HG03439 (cell line): Measurements from ENCODE around the gene RNF166.

Experiments
- ATAC-seq: cut with Tn5 transposase; IDR thresholded peaks from one replicate; pipeline ENCODE4 v1.9.1; 2021; ENCODE audit warnings: mild to moderate bottlenecking, moderate library complexity; ENCODE audit not compliant: unreplicated experiment

Gene RNF166

DNA sequence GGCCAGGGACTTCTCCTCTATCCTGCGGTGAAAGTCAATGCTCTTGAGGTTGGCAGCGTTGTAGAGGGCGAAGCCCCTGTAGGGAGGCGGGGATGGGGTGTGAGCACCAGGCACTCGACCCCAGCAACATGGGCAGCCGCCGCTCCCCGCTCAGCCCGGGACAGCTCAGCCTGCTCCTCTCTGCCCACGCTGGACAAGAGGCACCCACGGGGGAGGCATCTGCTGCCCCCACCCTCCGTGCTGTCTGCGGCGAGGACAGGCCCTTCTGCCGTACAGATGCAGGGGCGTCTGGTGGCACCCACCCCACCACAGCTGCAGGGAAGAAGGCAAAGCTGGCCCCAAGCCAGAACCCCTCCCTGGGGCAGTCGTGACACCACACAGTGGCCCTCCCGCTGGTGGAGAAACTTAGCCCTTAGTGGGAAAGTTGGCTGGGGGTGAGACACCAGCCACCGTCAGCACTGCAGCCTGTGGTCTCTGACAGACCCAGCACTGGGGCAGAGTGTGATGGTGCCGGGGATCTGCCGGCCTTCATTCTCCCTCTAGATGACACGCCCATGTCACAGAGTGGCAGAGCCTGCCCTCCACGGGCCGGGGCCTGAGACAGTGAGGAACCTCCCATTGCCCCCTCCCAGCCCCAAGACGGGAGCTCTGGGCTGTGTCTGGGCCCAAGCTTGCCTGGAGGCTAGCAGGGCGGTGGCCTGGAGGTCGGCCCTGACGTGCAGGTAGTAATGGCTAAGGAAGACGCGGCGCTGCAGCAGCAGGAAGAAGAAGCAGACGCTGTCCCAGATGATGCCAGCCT is 19.6 kb upstream of the RNF166 start:
- ATAC-seq: no peak

- ATAC-seq: no peak
Observed at GRCh38 chr16:88724855-88725555, 18.8 kb upstream of the RNF166 start.

DNA sequence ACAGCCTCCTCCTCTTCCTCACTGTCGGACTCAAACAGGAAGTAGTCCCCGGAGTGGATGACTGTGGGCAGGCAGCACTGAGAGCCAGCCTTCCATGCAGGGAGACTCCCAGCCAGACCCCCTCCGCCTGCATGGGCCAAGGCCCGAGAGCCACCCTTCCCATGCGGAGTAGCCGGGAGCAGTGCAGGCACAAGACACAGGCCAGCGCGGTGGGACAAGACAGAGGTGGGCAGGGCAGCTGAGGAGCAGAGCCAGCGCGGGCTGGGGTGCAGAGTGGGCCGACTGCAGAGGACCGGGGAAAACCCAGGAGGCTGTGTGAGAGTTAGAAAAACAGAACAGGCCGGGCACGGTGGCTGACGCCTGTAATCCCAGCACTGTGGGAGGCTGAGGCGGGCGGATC is 17.7 kb upstream of the RNF166 start:
- ATAC-seq: no peak

- ATAC-seq: no peak
Observed at GRCh38 chr16:88723507-88723887, 17.3 kb upstream of the RNF166 start.

GRCh38 chr16:88722784-88723506 is 16.7 kb upstream of the RNF166 start:
- ATAC-seq: no peak

GRCh38 chr16:88721815-88722755 is 15.9 kb upstream of the RNF166 start:
- ATAC-seq: no peak

GRCh38 chr16:88721236-88721635 is 15.0 kb upstream of the RNF166 start:
- ATAC-seq: no peak

GRCh38 chr16:88720396-88720970 is 14.3 kb upstream of the RNF166 start:
- no peak for ATAC-seq

DNA sequence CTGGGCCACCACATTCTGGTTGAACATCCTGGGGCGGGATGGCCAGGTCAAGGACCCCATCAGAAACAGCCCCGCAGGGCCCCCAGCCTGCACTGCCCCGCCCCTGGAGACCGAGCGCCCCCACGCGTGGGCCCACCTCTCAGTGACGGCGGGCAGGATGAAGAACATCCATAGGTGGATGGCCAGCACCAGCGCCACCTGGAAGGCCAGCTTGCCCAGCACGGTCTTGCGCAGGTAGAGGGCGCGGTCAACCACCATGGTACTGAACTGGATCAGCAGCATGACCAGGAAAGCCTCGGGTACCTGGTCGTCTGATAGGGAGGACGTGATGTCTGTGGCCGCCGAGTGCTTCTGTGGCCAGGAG is 13.7 kb upstream of the RNF166 start:
- ATAC-seq: no peak

DNA sequence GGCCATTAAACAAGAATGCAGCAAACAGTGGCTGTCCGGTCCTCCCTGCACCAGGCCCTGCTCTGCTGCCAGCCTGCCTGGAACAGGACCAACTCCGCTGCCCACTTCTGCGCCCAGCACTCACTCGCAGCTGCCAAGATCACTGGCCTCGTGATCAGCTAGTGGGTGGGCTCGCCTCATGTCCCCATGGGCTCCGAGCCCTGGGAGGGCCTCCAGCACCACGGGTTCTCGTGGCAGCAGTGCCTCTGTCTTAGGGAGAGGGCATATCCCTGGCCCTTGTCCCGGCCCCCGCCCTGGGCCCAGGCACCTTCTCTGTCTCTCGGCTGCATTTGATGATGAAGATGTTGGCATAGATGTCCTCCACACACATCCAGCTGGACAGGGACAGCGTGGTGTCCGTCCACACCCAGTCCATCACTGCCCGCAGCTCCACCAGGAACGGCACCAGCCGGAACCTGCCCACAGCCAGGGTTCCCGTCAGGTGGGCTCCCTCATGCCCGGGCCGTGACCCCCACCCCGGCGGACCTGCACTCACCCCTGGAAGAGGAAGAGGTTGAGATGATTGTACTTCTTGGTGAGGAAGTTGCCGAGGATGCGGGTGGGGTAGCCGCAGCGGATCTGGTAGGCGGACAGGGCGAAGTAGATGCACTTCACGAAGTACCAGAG is 13.2 kb upstream of the RNF166 start:
- ATAC-seq: no peak

GRCh38 chr16:88718178-88718577 is 12.0 kb upstream of the RNF166 start:
- ATAC-seq: no peak

- ATAC-seq: no peak
Observed at GRCh38 chr16:88716601-88717001, 10.4 kb upstream of the RNF166 start.

GRCh38 chr16:88716201-88716600 is 10.0 kb upstream of the RNF166 start:
- ATAC-seq: no peak

DNA sequence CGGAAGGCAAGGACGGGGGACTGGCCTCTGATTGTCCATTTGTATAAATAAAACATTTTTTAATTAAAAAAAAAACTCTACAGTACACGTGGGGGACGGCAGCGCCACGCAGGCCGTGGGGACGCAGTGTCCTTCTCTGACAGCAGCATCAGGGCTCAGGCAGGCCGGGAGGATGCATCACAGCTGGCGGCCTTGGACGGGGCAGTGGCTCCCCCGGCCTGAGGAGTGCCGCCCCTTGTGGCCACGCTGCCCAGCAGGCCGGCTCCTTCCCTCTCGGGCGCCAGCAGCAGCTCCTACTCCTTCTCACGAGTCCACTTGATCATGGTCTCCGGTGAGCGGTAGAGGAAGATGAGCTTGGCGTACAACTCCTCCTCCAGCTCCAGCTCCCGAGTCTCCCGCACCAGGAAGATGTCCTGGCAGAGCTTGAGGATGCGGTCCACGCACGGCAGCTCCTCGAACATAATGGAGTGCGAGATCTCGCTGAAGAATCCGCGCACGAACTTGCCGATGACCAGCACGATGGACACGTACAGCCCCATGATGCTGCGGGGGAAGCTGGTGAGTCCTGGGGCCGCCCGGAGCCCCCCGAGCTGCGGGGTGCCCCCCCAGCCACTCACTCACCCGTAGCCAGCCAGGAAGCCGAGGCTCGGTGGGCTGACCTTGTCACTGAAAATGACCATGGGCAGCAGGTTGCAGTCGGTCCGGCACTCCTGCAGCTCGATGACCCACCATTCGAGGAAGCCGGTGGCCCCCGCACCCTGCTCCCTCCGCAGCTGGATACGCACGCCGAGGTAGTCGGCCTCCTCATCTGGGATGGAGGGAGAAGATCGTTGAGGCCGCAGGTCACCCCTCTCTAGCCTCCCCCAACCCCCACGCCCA is 9.3 kb upstream of the RNF166 start:
- no peak for ATAC-seq

GRCh38 chr16:88714420-88715302 is 8.5 kb upstream of the RNF166 start:
- no peak for ATAC-seq

DNA sequence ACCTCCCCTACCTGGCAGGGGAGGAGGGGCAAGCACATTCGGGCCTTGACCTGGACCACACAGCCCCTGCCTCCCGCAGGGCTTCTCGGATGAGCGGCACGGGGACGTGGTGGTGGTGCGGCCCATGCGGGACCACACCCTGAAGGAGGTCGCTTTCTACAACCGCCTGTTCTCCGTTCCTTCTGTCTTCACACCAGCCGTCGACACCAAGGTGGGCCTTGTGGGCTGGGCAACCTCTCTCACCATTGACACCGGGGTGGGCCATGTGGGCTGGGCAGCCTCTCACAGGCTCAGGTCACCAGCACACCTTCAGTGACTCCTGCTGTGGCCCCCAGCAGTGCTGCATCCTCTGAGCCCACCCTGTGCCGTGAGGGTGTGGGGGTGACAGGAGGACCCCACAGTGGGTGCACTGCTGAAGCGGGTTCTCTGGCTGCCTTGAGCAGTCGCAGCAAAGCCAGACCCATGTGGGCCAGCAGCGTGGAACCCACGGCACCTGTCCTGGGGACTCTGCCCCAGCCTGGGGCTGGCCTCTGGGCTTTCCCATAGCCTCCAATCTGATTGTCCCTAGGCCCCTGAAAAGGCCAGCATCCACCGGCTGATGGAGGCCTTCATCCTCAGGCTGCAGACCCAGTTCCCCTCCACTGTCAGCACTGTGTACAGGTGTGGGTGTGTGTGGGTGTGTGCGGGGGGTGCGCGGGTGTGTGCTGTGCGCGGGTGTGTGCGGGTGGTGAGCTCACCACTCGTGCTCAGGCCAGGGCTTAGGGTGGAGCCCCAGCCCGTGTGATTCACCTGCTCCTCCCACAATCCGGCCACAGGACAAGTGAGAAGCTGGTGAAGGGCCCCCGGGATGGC is 7.6 kb upstream of the RNF166 start:
- ATAC-seq: no peak

DNA sequence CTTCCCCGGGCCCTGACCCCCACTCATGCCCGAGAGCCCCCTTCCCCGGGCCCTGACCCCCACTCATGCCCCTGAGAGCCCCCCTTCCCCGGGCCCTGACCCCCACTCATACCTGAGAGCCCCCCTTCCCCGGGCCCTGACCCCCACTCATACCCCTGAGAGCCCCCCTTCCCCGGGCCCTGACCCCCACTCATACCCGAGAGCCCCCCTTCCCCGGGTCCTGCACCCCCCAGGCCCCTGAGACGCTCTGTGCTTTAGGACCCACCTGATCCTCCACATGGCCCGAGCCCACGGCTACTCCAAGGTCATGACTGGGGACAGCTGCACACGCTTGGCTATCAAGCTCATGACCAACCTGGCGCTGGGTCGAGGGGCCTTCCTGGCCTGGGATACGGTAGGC is 6.8 kb upstream of the RNF166 start:
- ATAC-seq: no peak
